Measurements from ENCODE around the gene ARID4A.

- TF ChIP-seq CTCF (IDR thresholded peaks at IDR 0.05) (no peak), POLR2A (IDR thresholded peaks at IDR 0.05) (no peak), POLR2AphosphoS5 (IDR thresholded peaks at IDR 0.05) (no peak)
These were observed 15.3 kb upstream of the ARID4A start for GRCh38 chr14:58282925-58283593.

Measured in breast epithelium (tissue), 3 donors.